UCSD-AML1 (cell line): ENCODE results near the gene MTM1.

Experiments used
- DNase-seq: peaks from one replicate; lab custom pipeline; 2025; ENCODE audit not compliant: unreplicated experiment; lab: John Stamatoyannopoulos, UW

The MTM1 gene

GRCh38 chrX:150548684-150549083 is 19.7 kb upstream of the MTM1 start:
- no peak for DNase-seq

GRCh38 chrX:150551963-150552362 is 16.5 kb upstream of the MTM1 start:
- DNase-seq = no peak

GRCh38 chrX:150558424-150558823 is 10.0 kb upstream of the MTM1 start:
- DNase-seq = no peak

GRCh38 chrX:150564838-150565237 is 3.6 kb upstream of the MTM1 start:
- no peak for DNase-seq

GRCh38 chrX:150565551-150565950 is 2.9 kb upstream of the MTM1 start:
- DNase-seq = no peak

GRCh38 chrX:150566734-150567182 is 1.7 kb upstream of the MTM1 start:
- no peak for DNase-seq

- no peak for DNase-seq
Observed at GRCh38 chrX:150567645-150568319, 639 bp upstream of the MTM1 start.

GRCh38 chrX:150569155-150569477 is 695 bp downstream of the MTM1 start:
- peak; percentile 51 for DNase-seq

GRCh38 chrX:150570512-150570911 is 2.1 kb downstream of the MTM1 start:
- DNase-seq = no peak

GRCh38 chrX:150572206-150572605 is 3.8 kb downstream of the MTM1 start:
- DNase-seq = no peak

GRCh38 chrX:150573106-150573505 is 4.7 kb downstream of the MTM1 start:
- no peak for DNase-seq

- DNase-seq = no peak
Observed at GRCh38 chrX:150573702-150574101, 5.3 kb downstream of the MTM1 start.

- DNase-seq = no peak
Observed at GRCh38 chrX:150574559-150575418, 6.4 kb downstream of the MTM1 start.

GRCh38 chrX:150575419-150575814 is 7.0 kb downstream of the MTM1 start:
- no peak for DNase-seq

GRCh38 chrX:150577174-150577573 is 8.8 kb downstream of the MTM1 start:
- no peak for DNase-seq

- no peak for DNase-seq
Observed at GRCh38 chrX:150581093-150581775, 12.8 kb downstream of the MTM1 start.

GRCh38 chrX:150582338-150582948 is 14.0 kb downstream of the MTM1 start:
- DNase-seq = no peak

- DNase-seq = no peak
Observed at GRCh38 chrX:150587585-150588503, 19.4 kb downstream of the MTM1 start.

GRCh38 chrX:150594584-150594983 is 26.2 kb downstream of the MTM1 start:
- DNase-seq = no peak

- no peak for DNase-seq
Observed at GRCh38 chrX:150599226-150599625, 30.8 kb downstream of the MTM1 start.
